Activated CD4-positive, alpha-beta T cell treated with anti-CD3 and anti-CD28 coated beads for 24 hours (primary cell): Measurements from ENCODE around the gene ABCD1.
"Not testable (repeated sequence)": the region's sequence is repeated elsewhere in the genome, so short reads cannot be mapped to it uniquely, and the experiment has no call there.

Experiments
- DNase-seq, 2 donors: peaks; one replicate each; pipeline ENCODE4 v3.0.0-alpha.2; 2020; ENCODE audit warnings: low read depth in 2 of 2

ABCD1 gene

DNA sequence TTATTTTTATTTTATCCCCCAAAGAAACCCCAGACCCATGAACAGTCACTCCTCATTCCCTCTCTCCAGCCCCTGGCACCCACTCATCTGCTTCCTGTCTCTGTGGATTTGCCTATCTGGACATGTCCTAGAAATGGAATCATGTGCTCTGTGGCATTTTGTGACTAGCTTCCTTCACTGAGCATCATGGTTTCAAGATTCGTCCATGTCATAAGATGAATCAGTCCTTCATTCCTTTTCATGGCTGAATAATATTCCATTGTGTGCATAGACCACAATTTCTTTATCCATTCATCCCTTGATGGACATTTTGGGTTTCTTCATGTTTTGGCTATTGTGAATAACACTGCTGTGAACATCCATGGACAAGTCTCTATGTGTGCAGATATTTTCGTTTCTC lies 10.2 kb downstream of the ABCD1 start:
- no peak for DNase-seq

DNA sequence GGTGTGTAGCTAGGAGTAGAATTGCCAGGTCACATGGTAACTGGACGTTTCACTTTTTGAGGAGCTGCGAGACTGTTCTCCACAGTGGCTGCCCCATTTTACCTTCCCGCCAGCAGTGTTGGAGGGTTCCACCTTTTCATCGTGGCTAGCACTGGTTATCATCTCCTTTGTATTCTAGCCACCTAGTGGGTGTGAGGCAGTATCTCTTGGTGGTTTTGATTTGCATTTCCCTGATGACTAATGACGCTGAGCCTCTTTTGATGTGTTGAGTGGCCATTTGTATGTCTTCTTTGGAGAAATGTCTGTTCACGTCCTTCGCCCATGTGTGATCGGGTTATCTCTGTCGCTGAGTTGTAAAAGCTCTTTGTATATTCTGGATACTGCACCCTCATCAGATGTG lies 10.6 kb downstream of the ABCD1 start:
- no peak for DNase-seq

DNA sequence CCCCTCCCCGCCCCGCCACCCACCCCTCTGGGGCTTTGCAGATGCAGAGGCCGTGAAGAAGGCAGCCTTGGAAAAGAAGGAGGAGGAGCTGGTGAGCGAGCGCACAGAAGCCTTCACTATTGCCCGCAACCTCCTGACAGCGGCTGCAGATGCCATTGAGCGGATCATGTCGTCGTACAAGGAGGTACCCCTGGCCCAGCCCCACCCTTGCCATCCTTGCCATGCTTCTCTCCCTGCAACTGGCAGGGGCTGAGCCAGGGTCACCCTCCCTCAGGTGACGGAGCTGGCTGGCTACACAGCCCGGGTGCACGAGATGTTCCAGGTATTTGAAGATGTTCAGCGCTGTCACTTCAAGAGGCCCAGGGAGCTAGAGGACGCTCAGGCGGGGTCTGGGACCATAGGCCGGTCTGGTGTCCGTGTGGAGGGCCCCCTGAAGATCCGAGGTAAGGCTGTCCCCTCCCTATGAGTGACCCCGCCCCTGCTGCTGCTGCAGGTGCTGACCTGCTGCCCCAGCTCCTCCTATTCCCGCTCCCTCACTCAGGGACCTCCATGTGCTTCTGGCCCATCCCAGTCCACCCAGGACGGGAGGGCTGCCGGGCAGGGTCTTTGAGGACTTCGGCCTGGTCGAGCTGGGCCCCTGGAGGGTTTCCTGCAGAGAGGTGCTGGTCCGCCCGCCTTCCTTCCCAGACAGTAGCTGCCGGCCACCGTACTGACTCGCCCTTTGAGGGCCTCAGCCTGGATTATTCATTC lies 11.6 kb downstream of the ABCD1 start:
- DNase-seq, result no peak

DNA sequence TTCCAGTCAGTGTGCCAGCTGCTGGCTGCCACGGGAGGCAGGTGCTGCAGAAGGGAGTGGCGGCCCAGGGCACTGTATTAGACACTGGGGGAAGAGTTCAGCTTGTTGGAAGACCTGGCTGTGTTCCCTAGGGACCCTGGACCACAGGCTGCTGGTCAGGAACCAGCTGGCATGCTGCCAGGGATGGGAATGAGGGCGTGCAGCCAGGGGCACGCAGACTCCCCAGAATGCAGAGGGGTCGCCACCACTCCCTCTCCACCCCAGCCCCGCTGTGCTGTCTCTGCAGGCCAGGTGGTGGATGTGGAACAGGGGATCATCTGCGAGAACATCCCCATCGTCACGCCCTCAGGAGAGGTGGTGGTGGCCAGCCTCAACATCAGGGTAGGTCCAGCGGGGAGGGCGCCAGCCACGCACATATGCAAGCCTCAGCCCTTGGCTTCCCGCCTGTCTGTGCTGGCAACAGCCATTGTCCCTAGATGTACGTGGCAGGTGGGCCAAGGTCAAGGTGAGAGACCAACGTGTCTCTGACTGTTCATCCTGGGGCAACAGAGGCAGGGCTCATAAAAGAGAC lies 12.3 kb downstream of the ABCD1 start:
- no peak for DNase-seq

DNA sequence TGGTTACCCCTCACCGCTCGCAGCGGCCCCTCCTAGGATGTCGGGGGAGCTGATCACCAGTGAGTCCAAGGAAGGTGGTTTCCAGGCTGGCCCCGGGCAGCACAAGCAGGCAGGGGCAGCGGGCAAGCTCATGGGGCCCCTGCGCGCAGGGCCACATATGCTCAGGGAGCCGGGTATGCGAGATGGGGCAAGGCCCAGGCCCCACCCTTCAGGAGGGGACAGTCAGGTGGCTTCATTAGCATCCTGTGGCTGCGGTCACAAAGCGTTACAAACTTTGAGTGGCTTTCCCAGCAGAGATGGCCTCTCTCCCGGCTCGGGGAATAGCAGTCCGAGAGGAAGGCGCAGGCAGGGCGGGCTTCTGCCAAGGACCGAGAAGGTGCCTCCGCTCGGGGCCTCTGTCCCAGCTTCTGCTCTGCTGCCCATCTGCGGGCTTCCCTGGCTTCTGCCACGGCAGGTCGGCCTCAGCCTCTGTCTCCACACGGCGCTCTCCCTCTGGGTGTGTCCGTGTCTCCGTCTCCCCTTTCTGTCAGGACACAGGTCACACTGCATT lies 13.5 kb downstream of the ABCD1 start:
- DNase-seq, result no peak

DNA sequence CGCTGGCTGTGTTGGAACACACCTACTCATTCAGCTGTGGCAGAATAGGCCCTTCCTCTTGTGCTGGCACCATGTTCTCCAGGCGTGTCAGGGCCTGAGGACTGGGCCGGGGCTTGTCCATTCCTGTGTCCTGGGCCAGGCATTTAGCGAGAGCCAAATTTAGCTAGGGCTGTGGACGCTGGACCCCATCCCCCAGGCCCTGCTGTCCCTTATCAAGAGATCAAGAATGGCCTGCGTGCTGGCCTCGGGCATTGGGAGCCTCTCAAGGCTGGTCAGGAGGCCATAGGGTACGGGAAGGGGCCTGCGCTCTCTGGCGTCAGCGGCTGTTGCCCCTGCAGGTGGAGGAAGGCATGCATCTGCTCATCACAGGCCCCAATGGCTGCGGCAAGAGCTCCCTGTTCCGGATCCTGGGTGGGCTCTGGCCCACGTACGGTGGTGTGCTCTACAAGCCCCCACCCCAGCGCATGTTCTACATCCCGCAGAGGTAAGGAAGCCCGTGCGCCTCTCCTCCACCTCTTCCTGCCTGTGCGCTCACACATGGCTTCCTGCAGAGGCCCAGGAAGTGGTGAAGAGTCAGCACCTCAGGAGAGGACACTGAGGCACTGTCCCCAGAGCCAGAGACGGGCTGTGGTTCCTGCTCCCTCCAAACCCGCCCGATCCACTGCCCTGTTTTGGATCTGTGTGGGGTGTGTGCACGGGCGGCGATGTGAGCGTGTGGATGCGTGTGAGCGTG lies 15.3 kb downstream of the ABCD1 start:
- no peak for DNase-seq

DNA sequence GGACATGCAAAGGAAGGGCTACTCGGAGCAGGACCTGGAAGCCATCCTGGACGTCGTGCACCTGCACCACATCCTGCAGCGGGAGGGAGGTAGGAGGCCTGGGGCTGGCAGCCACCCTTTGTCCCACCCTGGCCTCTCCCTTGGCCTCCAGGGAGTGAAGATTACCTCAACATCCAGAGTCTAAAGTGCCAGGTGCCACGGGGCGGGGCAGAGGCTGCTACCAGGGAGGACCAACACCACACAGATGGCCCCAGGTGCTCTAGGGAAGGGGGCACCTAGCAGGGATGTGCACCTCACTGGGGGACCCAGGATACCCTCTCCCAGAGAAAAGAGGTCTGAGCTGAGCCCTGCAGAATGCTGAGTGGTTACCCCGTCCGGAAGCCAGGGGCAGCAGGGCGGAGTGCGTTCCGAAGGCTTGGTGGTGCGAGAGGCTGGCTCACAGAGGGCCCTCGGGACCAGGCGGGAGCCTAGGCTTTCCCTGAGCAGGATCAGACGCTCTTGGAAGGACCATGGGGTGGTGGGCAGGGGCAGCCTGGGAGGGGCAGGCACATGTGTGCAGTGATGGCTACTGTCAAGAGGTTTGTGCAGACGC lies 16.1 kb downstream of the ABCD1 start:
- DNase-seq, result no peak

DNA sequence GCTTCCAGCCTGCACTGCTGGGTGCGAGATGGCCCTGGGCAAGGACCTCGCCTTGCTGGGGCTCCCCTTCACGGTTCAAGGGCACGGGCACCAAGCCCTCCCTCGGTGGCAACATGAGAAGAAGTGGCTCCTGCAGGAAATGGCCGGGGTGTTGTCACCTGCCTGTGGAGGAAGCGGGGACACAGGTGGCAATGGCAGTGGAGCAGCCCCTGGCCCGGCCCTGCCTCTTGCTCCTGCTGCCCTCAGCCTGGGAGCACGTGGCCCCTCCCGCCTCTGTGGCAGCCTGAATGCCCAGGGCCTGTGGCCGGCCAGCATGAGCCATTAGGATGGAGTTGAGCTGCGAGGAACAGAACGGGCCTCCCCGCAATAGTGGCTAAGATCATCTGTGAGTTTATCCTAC lies 16.8 kb downstream of the ABCD1 start:
- no peak for DNase-seq

DNA sequence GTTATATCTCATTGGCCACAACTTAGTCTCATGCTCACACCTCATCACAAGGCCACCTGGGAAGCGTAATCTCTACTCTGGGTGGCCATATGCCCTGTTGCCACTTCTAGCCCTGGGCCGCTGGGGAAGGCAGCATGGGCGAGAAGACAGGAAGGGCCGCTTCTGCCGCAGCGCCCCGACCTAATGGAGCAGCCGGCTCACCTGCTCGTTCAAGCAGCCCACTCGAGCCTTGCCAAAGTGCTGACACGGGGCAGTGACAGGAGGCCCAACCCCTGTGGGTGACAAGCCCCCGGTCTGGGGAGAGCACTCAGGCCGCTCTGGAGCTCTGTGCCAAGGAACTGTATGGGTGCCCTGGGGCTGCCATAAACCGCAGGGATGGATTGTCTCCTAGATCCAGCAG lies 17.5 kb downstream of the ABCD1 start:
- not testable (repeated sequence) for DNase-seq

DNA sequence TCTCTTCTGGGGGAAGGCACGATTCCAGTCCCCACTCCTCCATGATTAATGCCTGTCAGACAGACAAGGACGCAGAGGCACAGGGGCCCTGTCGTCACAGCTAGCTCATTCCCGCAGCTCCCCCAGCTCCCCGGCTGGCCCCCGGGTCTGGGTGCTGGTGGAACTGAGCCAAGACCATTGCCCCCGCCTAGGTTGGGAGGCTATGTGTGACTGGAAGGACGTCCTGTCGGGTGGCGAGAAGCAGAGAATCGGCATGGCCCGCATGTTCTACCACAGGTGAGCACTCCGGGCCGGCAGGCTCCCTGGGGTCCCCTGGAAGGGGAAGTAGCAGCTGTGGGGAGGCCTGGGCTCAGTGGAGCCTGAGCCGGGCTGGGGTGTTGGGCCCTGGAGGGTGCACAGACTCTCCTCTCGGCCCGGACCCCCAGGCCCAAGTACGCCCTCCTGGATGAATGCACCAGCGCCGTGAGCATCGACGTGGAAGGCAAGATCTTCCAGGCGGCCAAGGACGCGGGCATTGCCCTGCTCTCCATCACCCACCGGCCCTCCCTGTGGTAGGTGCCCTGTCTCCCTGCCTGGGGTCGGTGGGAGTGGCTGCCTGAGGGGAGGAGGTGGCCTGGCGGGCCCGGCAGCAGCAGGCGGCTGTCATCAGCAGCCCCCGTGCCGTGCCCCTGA lies 18.3 kb downstream of the ABCD1 start:
- DNase-seq, result not testable (repeated sequence)

DNA sequence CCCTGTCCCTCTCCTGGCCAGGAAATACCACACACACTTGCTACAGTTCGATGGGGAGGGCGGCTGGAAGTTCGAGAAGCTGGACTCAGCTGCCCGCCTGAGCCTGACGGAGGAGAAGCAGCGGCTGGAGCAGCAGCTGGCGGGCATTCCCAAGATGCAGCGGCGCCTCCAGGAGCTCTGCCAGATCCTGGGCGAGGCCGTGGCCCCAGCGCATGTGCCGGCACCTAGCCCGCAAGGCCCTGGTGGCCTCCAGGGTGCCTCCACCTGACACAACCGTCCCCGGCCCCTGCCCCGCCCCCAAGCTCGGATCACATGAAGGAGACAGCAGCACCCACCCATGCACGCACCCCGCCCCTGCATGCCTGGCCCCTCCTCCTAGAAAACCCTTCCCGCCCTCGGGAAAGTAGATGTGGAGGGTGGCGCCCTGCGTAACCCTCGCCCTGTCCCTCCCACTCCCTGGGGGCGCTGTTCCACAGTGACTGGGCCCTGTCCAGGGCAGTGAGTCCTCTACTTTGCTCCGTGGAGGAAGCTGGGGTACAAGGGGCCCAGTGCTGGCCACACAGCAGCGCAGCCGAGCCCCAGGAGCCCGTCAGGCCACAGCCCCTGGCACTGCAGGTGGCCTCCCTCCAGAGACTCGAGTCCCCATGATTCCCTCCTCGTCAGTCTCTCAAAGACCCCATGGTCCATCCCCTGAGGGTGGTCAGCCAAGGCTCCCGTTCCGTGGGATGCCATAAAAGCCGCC lies 19.0 kb downstream of the ABCD1 start:
- DNase-seq, result not testable (repeated sequence)

DNA sequence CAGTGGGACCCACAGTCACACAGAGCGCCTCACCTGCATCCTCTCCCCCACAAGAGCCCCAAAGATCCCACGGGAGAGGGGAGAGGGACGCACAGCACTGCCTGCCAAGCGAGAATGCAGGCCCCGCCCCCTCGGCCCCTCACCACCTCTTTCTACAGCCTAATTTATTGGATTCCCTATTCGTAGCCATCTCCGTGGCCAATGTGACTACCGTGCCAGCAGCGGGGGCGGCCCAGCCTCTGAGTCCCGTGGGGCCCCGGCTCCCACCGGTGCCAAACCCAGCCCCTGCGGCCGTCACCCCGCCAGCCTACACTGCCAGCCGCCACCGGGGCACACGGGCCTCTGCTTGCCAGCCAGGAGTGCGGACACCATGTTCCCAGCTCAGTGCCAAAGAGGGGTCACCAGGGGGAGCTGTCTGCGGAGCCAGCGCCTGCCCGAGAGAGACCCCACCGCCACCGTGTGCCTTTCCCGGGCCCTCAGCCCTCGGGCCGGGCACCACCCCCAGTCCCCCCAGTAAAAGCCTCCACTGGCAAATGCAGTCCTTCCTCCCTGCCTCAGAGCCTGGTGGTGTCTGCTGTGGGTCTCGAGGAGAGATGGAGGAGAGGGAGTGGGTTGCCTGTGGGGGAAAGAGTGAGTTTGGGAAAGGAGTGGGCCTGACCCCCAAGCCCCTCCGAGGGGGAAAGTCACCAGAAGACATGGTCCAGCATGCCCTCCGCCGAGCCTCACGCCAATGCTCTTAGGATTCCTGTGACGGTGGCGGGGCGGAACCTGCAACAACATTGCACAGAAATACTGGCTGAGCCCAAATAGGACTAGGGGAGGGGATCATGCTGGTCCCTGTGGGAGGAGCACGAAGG lies 19.8 kb downstream of the ABCD1 start:
- DNase-seq, result no peak

DNA sequence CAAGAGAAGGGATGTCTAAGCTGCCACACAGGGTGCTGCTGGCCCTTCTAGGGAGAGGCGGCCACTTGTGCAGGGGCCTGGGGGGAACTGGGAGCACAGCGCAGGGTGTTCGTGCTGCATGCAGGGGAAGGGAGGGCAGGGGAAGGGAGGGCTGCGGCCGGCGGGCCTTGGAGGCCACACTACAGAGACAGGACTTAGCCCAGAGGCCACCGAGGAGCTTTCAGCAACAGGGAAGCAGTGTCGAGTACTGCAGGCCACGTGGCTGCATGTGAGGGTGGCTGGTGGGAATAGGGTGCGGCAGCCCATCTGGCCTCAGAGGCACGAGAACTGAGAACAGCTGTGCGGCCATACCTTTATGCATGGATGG lies 20.4 kb downstream of the ABCD1 start:
- DNase-seq, result not testable (repeated sequence)

DNA sequence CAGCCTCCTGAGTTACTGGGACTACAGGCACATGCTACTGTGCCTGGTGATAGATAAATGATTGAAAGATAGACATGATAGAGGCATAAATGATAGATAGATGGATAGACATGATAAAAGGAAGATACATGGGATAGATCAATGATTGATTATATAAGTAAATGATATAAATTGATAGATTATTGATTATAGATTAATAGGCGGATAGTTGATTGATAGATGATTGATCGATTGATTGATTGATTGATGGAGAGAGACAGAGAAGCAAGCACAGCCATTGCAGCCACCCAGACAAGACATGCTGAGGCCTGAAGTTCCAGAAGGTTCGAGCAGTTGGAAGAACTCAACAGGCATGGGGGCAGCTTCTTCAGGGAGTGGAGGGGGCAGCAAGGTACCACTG lies 21.7 kb downstream of the ABCD1 start:
- no peak for DNase-seq

DNA sequence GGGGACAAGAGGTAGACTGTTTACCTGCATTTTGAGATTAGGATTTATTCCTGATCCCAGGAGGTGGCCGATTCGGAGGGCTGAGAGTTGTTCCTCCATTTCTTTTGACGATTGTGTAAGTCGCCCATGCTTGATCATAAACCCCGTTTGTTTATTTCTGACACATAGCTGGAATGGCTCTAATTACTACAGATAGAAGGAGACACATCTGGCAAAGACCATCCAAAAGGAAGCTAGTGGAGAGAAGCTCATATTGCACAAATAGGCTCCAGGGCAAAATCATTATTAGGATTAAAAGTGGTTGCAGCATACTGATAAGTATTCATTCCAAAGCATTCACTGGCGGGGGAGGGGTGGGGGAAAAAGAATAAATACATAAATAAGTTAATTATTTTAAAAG lies 22.3 kb downstream of the ABCD1 start:
- not testable (repeated sequence) for DNase-seq

DNA sequence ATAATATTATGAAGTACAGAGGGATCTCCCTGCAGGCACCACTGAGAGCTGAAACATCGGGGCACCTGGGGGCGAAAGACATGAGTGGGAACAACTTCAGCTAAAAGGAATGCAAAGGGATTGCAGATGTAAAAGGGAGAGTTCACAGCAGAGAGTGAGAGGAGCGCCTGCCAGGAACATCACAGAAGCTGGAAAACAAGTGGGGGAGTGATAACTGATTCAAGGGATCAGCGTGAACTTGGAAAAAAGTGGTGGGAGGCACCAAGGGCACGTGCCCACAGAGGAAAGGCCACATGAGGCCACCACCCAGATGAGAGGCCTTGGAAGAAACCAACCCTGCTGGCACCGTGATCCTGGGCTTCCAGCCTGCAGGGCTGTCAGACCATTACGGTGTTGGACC lies 24.4 kb downstream of the ABCD1 start:
- not testable (repeated sequence) for DNase-seq

DNA sequence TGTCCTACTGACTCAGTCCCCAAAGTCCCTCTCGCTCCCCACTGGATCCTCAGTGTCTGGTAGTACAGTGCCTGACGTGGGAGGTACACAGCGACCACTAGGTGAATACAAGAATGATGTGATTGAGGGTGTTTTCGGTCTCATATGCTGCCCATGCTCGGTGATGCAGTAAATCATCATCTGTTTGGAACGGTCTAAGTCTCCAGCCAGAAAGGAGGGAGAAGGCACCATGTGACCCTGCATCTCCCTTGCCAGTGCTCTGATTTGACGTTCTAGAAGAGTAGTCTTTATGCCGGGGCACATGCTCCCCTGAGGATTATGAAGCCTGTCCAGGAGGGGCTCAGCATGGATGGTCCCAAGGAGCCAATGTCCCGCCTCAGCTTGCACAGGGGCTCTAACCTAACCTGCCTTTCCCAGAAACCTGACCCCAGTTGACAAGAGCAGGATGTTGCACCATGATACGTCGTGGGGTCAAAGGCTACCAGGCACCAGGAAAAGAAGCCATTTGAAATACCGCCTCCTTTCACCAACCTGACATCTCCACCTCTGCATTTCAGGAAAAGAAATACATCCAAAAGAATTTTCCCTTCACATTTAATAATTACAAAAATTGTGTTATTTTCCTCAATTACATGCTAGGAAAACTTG lies 25.6 kb downstream of the ABCD1 start:
- no peak for DNase-seq

DNA sequence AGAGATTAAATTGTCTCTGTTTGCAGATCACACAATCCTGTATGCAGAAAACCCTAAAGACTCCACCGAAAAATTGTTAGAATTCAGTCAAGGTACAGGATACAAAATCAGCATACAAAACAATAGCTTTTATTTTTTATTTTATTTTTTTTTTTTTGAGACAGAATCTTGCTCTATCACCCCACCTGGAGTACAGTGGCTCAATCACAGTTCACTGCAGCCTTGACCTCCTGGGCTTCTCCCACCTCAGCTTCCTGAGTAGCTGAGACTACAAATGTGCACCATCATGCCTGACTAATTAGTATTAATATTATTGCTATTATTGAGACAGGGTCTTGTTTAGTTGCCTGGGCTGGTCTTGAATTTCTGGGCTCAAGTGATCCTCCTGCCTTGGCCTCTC lies 30.5 kb downstream of the ABCD1 start:
- no peak for DNase-seq

DNA sequence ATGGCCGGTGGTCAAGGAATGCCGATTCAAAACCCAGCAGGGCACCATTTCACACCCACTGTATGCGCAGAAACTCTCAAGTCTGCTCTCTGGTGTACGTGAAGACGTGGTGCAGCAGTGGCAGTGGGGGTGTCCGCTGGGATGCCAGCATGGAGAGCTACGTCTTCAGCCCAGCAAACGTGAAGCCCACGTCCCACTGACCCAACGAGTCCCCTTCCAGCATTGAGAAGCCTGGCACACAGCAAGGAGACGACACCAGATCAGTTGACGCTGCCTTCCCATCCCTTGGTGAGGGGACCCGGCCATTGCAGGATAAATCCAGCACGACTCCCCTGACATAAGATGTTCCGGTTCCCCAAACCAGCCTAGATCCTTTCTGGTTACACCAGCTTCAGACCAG lies 37.2 kb downstream of the ABCD1 start:
- no peak for DNase-seq
